ENCODE measurements around the gene WHRN. TPM values are rescaled to one million over a fixed set of nuclear protein-coding genes. Genes with fewer than 3 reads are reported as not detected.

WHRN gene
- polyA plus RNA-seq, 1 donor from 2014 or later = 2.5 TPM

GRCh38 chr9:114470581-114470980 is 34.7 kb downstream of the WHRN start:
- no peaks in the 10 kb centered on the region for H3K79me2 ChIP-seq (replicated peaks; ENCODE audit: insufficient read depth, low read length)
- no peaks in the 10 kb centered on the region for H3F3A ChIP-seq (ENCODE audit: insufficient read depth, low read length, poor library complexity, severe bottlenecking)
- H2AFZ ChIP-seq (ENCODE audit: low read depth, low read length) = no peak overlapping the region
- no peaks in the 10 kb centered on the region for H4K20me1 ChIP-seq (ENCODE audit: insufficient read depth)
- no peaks in the 10 kb centered on the region for H3K9me2 ChIP-seq (ENCODE audit: insufficient read depth, low read length)
- H3K4me2 ChIP-seq (ENCODE audit: low read length) = no peak overlapping the region
- no peaks in the 10 kb centered on the region for H3K36me3 ChIP-seq (ENCODE audit: insufficient read depth, low read length)
- no peaks in the 10 kb centered on the region for H3K9me3 ChIP-seq (ENCODE audit: low read length)
- H3K9ac ChIP-seq (ENCODE audit: low read length) = no peak overlapping the region
- TF ChIP-seq, protein P1, sequence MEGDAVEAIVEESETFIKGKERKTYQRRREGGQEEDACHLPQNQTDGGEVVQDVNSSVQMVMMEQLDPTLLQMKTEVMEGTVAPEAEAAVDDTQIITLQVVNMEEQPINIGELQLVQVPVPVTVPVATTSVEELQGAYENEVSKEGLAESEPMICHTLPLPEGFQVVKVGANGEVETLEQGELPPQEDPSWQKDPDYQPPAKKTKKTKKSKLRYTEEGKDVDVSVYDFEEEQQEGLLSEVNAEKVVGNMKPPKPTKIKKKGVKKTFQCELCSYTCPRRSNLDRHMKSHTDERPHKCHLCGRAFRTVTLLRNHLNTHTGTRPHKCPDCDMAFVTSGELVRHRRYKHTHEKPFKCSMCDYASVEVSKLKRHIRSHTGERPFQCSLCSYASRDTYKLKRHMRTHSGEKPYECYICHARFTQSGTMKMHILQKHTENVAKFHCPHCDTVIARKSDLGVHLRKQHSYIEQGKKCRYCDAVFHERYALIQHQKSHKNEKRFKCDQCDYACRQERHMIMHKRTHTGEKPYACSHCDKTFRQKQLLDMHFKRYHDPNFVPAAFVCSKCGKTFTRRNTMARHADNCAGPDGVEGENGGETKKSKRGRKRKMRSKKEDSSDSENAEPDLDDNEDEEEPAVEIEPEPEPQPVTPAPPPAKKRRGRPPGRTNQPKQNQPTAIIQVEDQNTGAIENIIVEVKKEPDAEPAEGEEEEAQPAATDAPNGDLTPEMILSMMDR (IDR thresholded peaks at IDR 0.05; ENCODE audit: poor library complexity, severe bottlenecking) = no peak
- TF ChIP-seq EP300 (conservative IDR thresholded peaks at IDR 0.05; ENCODE audit: poor library complexity, severe bottlenecking) (no peak), POLR2AphosphoS5 (IDR thresholded peaks at IDR 0.05) (no peak)
- no peak overlapping the region for H3K4me3 ChIP-seq (ENCODE audit: low read length)
- no peak overlapping the region for H3K27ac ChIP-seq (ENCODE audit: low read length)
- no peaks in the 10 kb centered on the region for H3K27me3 ChIP-seq (ENCODE audit: insufficient read depth, low read depth, low read length)

DNA sequence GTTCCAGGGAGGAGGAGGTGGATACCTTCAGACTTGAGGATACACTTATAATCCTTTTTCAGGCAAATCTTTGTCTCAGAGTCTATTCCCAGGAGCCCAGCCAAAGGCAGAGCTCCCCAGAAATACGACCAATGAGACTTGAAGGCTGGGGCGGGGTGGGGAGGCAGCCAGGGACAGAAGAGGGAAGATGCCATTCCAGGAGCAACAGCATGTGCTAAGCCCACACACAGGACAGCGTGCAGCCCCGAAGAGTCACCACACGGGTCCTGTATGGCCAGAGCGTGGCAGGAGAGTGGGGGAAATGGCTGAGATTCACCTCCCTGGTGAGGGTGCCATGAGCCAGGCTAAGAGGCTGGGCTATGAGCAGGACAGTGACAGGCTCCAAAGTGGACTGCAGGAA is 35.2 kb downstream of the WHRN start:
- Histone ChIP-seq H3F3A (ENCODE audit: insufficient read depth, low read length, poor library complexity, severe bottlenecking) (no peaks in the 10 kb centered on the region), H3K9ac (ENCODE audit: low read length) (no peak overlapping the region), H3K9me2 (ENCODE audit: insufficient read depth, low read length) (no peaks in the 10 kb centered on the region), H3K79me2 (replicated peaks; ENCODE audit: insufficient read depth, low read length) (no peaks in the 10 kb centered on the region), H3K36me3 (ENCODE audit: insufficient read depth, low read length) (no peaks in the 10 kb centered on the region), H3K27ac (ENCODE audit: low read length) (no peak overlapping the region), H3K4me3 (ENCODE audit: low read length) (no peak overlapping the region), H4K20me1 (ENCODE audit: insufficient read depth) (no peaks in the 10 kb centered on the region), H2AFZ (ENCODE audit: low read depth, low read length) (no peak overlapping the region), H3K9me3 (ENCODE audit: low read length) (no peaks in the 10 kb centered on the region), H3K27me3 (ENCODE audit: insufficient read depth, low read depth, low read length) (no peaks in the 10 kb centered on the region), H3K4me2 (ENCODE audit: low read length) (no peak overlapping the region)
- TF ChIP-seq MXI1 (conservative IDR thresholded peaks at IDR 0.05; ENCODE audit: poor library complexity, severe bottlenecking) (no peak), EZH2 (IDR thresholded peaks at IDR 0.05; ENCODE audit: borderline replicate concordance, insufficient read depth, low read length, poor library complexity, severe bottlenecking) (no peak), RAD21 (conservative IDR thresholded peaks at IDR 0.05) (no peak), EP300 (conservative IDR thresholded peaks at IDR 0.05; ENCODE audit: poor library complexity, severe bottlenecking) (no peak), POLR2AphosphoS5 (IDR thresholded peaks at IDR 0.05) (no peak), TAF1 (IDR thresholded peaks at IDR 0.05; ENCODE audit: low read depth) (no peak), SMC3 (conservative IDR thresholded peaks at IDR 0.05; ENCODE audit: poor library complexity) (no peak)
- TF ChIP-seq, protein P2, sequence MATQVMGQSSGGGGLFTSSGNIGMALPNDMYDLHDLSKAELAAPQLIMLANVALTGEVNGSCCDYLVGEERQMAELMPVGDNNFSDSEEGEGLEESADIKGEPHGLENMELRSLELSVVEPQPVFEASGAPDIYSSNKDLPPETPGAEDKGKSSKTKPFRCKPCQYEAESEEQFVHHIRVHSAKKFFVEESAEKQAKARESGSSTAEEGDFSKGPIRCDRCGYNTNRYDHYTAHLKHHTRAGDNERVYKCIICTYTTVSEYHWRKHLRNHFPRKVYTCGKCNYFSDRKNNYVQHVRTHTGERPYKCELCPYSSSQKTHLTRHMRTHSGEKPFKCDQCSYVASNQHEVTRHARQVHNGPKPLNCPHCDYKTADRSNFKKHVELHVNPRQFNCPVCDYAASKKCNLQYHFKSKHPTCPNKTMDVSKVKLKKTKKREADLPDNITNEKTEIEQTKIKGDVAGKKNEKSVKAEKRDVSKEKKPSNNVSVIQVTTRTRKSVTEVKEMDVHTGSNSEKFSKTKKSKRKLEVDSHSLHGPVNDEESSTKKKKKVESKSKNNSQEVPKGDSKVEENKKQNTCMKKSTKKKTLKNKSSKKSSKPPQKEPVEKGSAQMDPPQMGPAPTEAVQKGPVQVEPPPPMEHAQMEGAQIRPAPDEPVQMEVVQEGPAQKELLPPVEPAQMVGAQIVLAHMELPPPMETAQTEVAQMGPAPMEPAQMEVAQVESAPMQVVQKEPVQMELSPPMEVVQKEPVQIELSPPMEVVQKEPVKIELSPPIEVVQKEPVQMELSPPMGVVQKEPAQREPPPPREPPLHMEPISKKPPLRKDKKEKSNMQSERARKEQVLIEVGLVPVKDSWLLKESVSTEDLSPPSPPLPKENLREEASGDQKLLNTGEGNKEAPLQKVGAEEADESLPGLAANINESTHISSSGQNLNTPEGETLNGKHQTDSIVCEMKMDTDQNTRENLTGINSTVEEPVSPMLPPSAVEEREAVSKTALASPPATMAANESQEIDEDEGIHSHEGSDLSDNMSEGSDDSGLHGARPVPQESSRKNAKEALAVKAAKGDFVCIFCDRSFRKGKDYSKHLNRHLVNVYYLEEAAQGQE (IDR thresholded peaks at IDR 0.05; ENCODE audit: borderline replicate concordance) = no peak

Data from neural cell (in vitro differentiated cells).